ENCODE measurements around the gene MCTP1.
"Not testable (repeated sequence)": the region's sequence is repeated elsewhere in the genome, so short reads cannot be mapped to it uniquely, and the experiment has no call there.

DNA sequence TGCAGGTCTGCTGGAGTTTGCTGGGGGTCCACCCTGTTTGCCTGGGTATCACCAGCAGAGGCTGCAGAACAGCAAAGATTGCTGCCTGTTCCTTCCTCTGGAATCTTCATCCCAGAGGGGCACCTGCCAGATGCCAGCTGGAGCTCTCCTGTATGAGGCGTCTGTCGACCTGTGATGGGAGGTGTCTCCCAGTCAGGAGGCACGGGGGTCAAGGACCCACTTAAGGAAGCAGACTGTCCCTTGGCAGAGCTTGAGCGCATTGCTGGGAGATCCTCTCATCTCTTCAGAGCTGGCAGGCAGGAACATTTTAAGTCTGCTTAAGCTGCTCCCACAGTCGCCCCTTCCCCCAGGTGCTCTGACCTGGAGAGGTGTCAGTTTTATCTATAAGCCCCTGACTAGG, 456.7 kb downstream of the MCTP1 start:
- TF ChIP-seq, protein P1, sequence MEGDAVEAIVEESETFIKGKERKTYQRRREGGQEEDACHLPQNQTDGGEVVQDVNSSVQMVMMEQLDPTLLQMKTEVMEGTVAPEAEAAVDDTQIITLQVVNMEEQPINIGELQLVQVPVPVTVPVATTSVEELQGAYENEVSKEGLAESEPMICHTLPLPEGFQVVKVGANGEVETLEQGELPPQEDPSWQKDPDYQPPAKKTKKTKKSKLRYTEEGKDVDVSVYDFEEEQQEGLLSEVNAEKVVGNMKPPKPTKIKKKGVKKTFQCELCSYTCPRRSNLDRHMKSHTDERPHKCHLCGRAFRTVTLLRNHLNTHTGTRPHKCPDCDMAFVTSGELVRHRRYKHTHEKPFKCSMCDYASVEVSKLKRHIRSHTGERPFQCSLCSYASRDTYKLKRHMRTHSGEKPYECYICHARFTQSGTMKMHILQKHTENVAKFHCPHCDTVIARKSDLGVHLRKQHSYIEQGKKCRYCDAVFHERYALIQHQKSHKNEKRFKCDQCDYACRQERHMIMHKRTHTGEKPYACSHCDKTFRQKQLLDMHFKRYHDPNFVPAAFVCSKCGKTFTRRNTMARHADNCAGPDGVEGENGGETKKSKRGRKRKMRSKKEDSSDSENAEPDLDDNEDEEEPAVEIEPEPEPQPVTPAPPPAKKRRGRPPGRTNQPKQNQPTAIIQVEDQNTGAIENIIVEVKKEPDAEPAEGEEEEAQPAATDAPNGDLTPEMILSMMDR (IDR thresholded peaks at IDR 0.05 in 2 of 3, conservative IDR thresholded peaks at IDR 0.05 in 1 of 3; ENCODE audit: borderline replicate concordance in 1 of 3, insufficient read depth in 1 of 3, low read depth in 2 of 3, low read length in 2 of 3), result not testable (repeated sequence)
- not testable (repeated sequence) for TF ChIP-seq CBX3 (IDR thresholded peaks at IDR 0.05; ENCODE audit: low read depth); POLR2A (IDR thresholded peaks at IDR 0.05; ENCODE audit: borderline replicate concordance, extremely low read depth, insufficient read depth, insufficient read length); TCF7L2 (IDR thresholded peaks at IDR 0.05; ENCODE audit: borderline replicate concordance, extremely low read depth, insufficient read depth, insufficient read length); SIN3A (IDR thresholded peaks at IDR 0.05; ENCODE audit: low read depth); RAD21 (IDR thresholded peaks at IDR 0.05; ENCODE audit: low read depth); EZH2phosphoT487 (IDR thresholded peaks at IDR 0.05; ENCODE audit: borderline replicate concordance); EGR1 (IDR thresholded peaks at IDR 0.05; ENCODE audit: low read depth); CEBPB (IDR thresholded peaks at IDR 0.05; ENCODE audit: low read depth); JUND (IDR thresholded peaks at IDR 0.05); POLR2AphosphoS5 (IDR thresholded peaks at IDR 0.05; ENCODE audit: low read depth, low read length)
- TF ChIP-seq, protein P2, sequence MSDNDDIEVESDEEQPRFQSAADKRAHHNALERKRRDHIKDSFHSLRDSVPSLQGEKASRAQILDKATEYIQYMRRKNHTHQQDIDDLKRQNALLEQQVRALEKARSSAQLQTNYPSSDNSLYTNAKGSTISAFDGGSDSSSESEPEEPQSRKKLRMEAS (IDR thresholded peaks at IDR 0.05), result not testable (repeated sequence)
- TF ChIP-seq, protein P3, sequence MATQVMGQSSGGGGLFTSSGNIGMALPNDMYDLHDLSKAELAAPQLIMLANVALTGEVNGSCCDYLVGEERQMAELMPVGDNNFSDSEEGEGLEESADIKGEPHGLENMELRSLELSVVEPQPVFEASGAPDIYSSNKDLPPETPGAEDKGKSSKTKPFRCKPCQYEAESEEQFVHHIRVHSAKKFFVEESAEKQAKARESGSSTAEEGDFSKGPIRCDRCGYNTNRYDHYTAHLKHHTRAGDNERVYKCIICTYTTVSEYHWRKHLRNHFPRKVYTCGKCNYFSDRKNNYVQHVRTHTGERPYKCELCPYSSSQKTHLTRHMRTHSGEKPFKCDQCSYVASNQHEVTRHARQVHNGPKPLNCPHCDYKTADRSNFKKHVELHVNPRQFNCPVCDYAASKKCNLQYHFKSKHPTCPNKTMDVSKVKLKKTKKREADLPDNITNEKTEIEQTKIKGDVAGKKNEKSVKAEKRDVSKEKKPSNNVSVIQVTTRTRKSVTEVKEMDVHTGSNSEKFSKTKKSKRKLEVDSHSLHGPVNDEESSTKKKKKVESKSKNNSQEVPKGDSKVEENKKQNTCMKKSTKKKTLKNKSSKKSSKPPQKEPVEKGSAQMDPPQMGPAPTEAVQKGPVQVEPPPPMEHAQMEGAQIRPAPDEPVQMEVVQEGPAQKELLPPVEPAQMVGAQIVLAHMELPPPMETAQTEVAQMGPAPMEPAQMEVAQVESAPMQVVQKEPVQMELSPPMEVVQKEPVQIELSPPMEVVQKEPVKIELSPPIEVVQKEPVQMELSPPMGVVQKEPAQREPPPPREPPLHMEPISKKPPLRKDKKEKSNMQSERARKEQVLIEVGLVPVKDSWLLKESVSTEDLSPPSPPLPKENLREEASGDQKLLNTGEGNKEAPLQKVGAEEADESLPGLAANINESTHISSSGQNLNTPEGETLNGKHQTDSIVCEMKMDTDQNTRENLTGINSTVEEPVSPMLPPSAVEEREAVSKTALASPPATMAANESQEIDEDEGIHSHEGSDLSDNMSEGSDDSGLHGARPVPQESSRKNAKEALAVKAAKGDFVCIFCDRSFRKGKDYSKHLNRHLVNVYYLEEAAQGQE (IDR thresholded peaks at IDR 0.05; ENCODE audit: low read depth), result not testable (repeated sequence)
- TF ChIP-seq, protein P4, sequence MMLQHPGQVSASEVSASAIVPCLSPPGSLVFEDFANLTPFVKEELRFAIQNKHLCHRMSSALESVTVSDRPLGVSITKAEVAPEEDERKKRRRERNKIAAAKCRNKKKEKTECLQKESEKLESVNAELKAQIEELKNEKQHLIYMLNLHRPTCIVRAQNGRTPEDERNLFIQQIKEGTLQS (IDR thresholded peaks at IDR 0.05), result not testable (repeated sequence)

All from HCT116 (cell line).